ENCODE measurements around the gene HMOX1. TPM values are rescaled to one million over a fixed set of nuclear protein-coding genes. Genes with fewer than 3 reads are reported as not detected.

HMOX1 gene
- total RNA-seq, 3 donors from 2014 or later (not counting 1 experiment from before 2014, with no cell fraction given): 7.5 to 61.6 (median 15.9) TPM

DNA sequence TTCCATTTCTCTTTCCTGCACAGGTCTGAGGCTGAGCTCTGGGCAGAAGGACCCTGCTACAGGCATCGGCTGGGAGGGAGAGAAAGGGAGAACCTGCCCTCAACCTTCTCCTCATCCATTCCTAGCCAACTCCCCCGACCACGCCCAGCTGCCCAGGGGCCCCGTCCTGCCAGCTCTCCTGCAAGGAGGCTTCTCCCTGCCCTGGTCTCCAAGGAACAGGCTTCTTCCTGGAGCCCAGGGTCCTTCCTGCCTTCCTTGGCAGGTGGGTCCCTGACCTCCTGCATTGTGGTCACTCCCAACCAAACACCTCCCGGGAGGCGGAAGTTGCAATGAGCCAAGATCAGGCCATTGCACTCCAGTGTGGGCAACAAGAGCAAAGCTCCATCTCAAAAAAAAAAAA lies 12.5 kb upstream of the HMOX1 start:
- Mint-ChIP-seq H3K36me3 (no peaks in the 10 kb centered on the region), H3K4me1 (peaks cover 6 to 11% of the 10 kb centered on the region in 2 donors), H3K9me3 (no peaks in the 10 kb centered on the region), H3K4me3 (no peak overlapping the region), H3K27ac (no peak overlapping the region), H3K27me3 (ENCODE audit: low read depth in 2 of 2) (peaks cover 8 to 18% of the 10 kb centered on the region in 2 donors)
- Histone ChIP-seq H3K27ac (ENCODE audit: low read length) (no peak overlapping the region), H3K4me1 (ENCODE audit: control insufficient read depth, insufficient read depth, low read length) (peaks cover 25% of the 10 kb centered on the region), H3K36me3 (ENCODE audit: control insufficient read depth, insufficient read depth, low read length) (no peaks in the 10 kb centered on the region), H3K9me3 (ENCODE audit: control insufficient read depth, insufficient read depth, low read length) (no peaks in the 10 kb centered on the region), H3K4me3 (ENCODE audit: low read length) (no peak overlapping the region), H3K27me3 (ENCODE audit: control insufficient read depth, insufficient read depth, low read length) (no peaks in the 10 kb centered on the region)
- ATAC-seq (no peak), DNase-seq (no peak)
- WGBS (ENCODE audit: insufficient coverage): 93% methylated on average over 6 of the region's 6 CpGs
- intact Hi-C loops (cut with micrococcal nuclease): no loop called here
- TF ChIP-seq, protein P1, sequence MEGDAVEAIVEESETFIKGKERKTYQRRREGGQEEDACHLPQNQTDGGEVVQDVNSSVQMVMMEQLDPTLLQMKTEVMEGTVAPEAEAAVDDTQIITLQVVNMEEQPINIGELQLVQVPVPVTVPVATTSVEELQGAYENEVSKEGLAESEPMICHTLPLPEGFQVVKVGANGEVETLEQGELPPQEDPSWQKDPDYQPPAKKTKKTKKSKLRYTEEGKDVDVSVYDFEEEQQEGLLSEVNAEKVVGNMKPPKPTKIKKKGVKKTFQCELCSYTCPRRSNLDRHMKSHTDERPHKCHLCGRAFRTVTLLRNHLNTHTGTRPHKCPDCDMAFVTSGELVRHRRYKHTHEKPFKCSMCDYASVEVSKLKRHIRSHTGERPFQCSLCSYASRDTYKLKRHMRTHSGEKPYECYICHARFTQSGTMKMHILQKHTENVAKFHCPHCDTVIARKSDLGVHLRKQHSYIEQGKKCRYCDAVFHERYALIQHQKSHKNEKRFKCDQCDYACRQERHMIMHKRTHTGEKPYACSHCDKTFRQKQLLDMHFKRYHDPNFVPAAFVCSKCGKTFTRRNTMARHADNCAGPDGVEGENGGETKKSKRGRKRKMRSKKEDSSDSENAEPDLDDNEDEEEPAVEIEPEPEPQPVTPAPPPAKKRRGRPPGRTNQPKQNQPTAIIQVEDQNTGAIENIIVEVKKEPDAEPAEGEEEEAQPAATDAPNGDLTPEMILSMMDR (IDR thresholded peaks at IDR 0.05): no peak

DNA sequence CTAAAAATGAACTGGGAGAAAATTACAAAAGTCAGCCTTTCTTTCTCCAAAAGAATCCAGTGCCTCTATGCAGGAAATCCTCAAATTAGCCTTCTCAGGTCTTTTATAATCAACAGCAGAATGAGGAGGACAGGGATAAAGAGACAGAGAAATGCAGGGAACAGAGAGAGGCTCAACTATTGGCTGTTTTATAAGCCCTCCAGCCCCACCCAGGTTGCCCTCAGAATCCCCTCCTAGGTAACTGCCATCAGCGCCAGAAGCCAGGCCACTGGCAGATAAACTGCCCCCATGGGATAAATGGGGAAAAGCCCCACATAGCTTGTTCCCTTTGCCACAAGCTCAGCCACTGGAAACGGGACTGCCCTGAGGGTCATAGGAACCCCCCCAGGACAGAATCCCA lies 10.9 kb upstream of the HMOX1 start:
- no peak overlapping the region for H3K27ac ChIP-seq (ENCODE audit: low read length)
- intact Hi-C loops (cut with micrococcal nuclease): no loop called here

DNA sequence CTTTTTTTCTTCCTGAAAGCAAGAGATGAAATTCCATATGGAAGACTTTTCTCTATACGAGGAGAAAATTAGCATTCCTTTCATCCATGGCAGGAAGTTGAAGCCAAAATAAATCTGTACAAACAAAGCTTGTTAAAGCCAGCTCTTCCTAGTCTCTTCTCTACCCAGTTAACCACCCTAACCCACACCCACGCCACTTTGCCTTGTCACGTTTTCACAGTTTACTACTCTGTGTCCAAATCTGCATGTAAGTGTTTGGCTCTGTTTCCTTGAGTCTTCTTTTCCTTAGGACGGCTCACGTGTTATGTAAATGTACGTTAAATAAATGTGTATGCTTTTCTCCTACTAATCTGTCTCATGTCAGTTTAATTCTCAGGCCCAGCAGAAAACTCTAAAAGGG lies 7.1 kb upstream of the HMOX1 start:
- Histone ChIP-seq H3K27me3 (ENCODE audit: control insufficient read depth, insufficient read depth, low read length) (no peaks in the 10 kb centered on the region), H3K27ac (ENCODE audit: low read length) (no peak overlapping the region), H3K4me3 (ENCODE audit: low read length) (no peak overlapping the region), H3K4me1 (ENCODE audit: control insufficient read depth, insufficient read depth, low read length) (peaks cover 30% of the 10 kb centered on the region), H3K9me3 (ENCODE audit: control insufficient read depth, insufficient read depth, low read length) (no peaks in the 10 kb centered on the region), H3K36me3 (ENCODE audit: control insufficient read depth, insufficient read depth, low read length) (no peaks in the 10 kb centered on the region)
- TF ChIP-seq, protein P1 (IDR thresholded peaks at IDR 0.05): no peak
- ATAC-seq (no peak), DNase-seq (no peak)
- Mint-ChIP-seq H3K27ac (no peak overlapping the region), H3K27me3 (ENCODE audit: low read depth in 2 of 2) (peaks cover 2 to 6% of the 10 kb centered on the region in 2 donors), H3K36me3 (no peaks in the 10 kb centered on the region), H3K9me3 (no peaks in the 10 kb centered on the region), H3K4me3 (peak overlapping the region; percentile 10), H3K4me1 (peaks cover 17 to 23% of the 10 kb centered on the region in 2 donors)
- 72% methylated on average over 3 of the region's 6 CpGs for WGBS (ENCODE audit: insufficient coverage)
- intact Hi-C loops (cut with micrococcal nuclease): no loop called here

More for the DNA sequence above, 10.9 kb upstream of the HMOX1 start:
- H3K9me3 ChIP-seq (ENCODE audit: control insufficient read depth, insufficient read depth, low read length): no peaks in the 10 kb centered on the region
- H3K4me1 ChIP-seq (ENCODE audit: control insufficient read depth, insufficient read depth, low read length): peaks cover 25% of the 10 kb centered on the region
- no peaks in the 10 kb centered on the region for H3K27me3 ChIP-seq (ENCODE audit: control insufficient read depth, insufficient read depth, low read length)
- H3K4me1 Mint-ChIP-seq: peaks cover 6 to 11% of the 10 kb centered on the region in 2 donors
- no peaks in the 10 kb centered on the region for H3K36me3 ChIP-seq (ENCODE audit: control insufficient read depth, insufficient read depth, low read length)
- peak overlapping the region in 1 of 2 donors; percentile 20 for H3K27ac Mint-ChIP-seq
- WGBS (ENCODE audit: insufficient coverage): 88% methylated on average over 2 of the region's 2 CpGs
- DNase-seq (no peak), ATAC-seq (no peak)
- no peaks in the 10 kb centered on the region for H3K9me3 Mint-ChIP-seq
- no peak overlapping the region for H3K4me3 ChIP-seq (ENCODE audit: low read length)
- TF ChIP-seq, protein P1 (IDR thresholded peaks at IDR 0.05): no peak
- H3K4me3 Mint-ChIP-seq: no peak overlapping the region
- peaks cover 8 to 18% of the 10 kb centered on the region in 2 donors for H3K27me3 Mint-ChIP-seq (ENCODE audit: low read depth in 2 of 2)
- no peaks in the 10 kb centered on the region for H3K36me3 Mint-ChIP-seq

DNA sequence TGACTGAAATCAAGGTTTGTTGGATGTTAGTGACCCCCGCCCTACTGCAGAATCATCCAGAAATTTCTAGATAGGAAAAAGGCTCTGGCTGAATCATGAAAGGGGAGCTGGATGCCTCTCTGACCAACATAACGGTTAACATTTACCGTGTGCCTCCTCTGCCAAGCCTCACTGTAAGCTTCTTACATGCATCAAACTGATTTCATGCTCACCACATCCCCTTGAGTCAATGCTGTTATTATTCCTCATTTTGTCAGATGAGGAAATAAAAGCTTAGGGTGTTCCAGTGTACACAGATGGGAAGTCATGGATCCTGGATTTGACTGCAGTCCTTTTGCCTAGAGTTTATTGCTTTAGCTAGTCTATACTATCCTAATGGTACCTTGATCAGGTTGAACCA lies 5.9 kb upstream of the HMOX1 start:
- no peaks in the 10 kb centered on the region for H3K27me3 Mint-ChIP-seq (ENCODE audit: low read depth in 2 of 2)
- ATAC-seq (no peak), DNase-seq (no peak)
- Histone ChIP-seq H3K4me3 (ENCODE audit: low read length) (no peak overlapping the region), H3K36me3 (ENCODE audit: control insufficient read depth, insufficient read depth, low read length) (no peaks in the 10 kb centered on the region), H3K27ac (ENCODE audit: low read length) (no peak overlapping the region), H3K9me3 (ENCODE audit: control insufficient read depth, insufficient read depth, low read length) (no peaks in the 10 kb centered on the region), H3K4me1 (ENCODE audit: control insufficient read depth, insufficient read depth, low read length) (peaks cover 31% of the 10 kb centered on the region), H3K27me3 (ENCODE audit: control insufficient read depth, insufficient read depth, low read length) (no peaks in the 10 kb centered on the region)
- H3K4me1 Mint-ChIP-seq: peaks cover 17 to 25% of the 10 kb centered on the region in 2 donors
- no peaks in the 10 kb centered on the region for H3K9me3 Mint-ChIP-seq
- H3K27ac Mint-ChIP-seq: no peak overlapping the region
- 62% methylated on average over 3 of the region's 3 CpGs for WGBS (ENCODE audit: insufficient coverage)
- no peak overlapping the region for H3K4me3 Mint-ChIP-seq
- TF ChIP-seq, protein P1 (IDR thresholded peaks at IDR 0.05): no peak
- intact Hi-C loops (cut with micrococcal nuclease): no loop called here
- H3K36me3 Mint-ChIP-seq: no peaks in the 10 kb centered on the region
